ENCODE data around the gene USO1. TPM values are rescaled to one million over a fixed set of nuclear protein-coding genes. Genes with fewer than 3 reads are reported as not detected.

USO1 gene
- total and polyA plus RNA-seq, 9 of the 15 experiments (the other 6 are each of a cell fraction or from before 2014, with no cell fraction given) = 19.3 to 97.8 (median 48.5) TPM

DNA sequence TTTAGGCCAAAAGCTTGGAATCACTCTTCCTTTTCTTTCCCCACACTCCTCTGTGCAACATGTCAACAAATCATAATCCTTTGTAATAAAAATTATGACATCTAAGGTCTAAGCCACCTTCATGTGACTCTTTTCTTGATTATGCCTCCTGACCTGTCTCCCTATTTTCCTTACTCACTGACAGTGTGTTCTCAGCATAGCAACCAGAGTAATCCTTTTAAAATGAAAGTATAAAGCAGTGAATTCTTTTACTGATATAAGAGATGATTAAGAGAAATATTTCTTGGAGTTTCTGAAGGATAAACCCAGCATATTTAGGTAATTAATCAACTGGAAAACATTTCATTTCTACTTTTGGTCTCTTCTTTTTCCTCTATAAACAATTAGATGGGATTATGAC is 44.7 kb downstream of the USO1 start:
- BruUV-seq (replicated peaks) = no TSS peak
- peaks cover 26% of the 10 kb centered on the region; the same call in 1 of the 3 replicates for H3K36me3 ChIP-seq (ENCODE audit: control insufficient read depth, insufficient read depth, low read length)
- CTCF ChIA-PET (ENCODE audit: low intra/inter-chr PET ratio) = no interaction called here
- no peaks in the 10 kb centered on the region for H3K4me1 ChIP-seq (replicated peaks in 1 of 2; ENCODE audit: control insufficient read depth in 2 of 2, insufficient read depth in 2 of 2, low read length in 2 of 2)
- no peak overlapping the region for H3K4me3 ChIP-seq
- H3K27me3 ChIP-seq (ENCODE audit: control insufficient read depth in 2 of 2, insufficient read depth in 2 of 2, low read length in 2 of 2) = no peaks in the 10 kb centered on the region
- no peak overlapping the region for H2AFZ ChIP-seq (ENCODE audit: low read depth, low read length)
- POLR2A ChIA-PET = interaction anchor here (0.8 kb wide), 1 partner anchor 44 kb away, joined by 3 read pairs; no protein-coding TSS in a partner anchor
- DNase-seq (ENCODE audit: extremely low read depth in 1 of 4, low spot score in 3 of 4) (no peak), FAIRE-seq (no peak), ATAC-seq (no peak)
- H3K9ac ChIP-seq (ENCODE audit: insufficient read depth in 1 of 2, low read depth in 2 of 2, low read length in 2 of 2) = no peak overlapping the region
- intact Hi-C loops (cut with micrococcal nuclease) = no loop called here
- in situ Hi-C loops (cut with MboI) = no loop called here
- TF ChIP-seq PML (IDR thresholded peaks at IDR 0.05; ENCODE audit: low read length) = no peak
- no peaks in the 10 kb centered on the region for H3K9me1 ChIP-seq (ENCODE audit: control insufficient read depth, insufficient read depth, low read length)
- no peaks in the 10 kb centered on the region for H4K20me1 ChIP-seq (replicated peaks; ENCODE audit: control insufficient read depth, insufficient read depth, low read length)
- H3K4me2 ChIP-seq (ENCODE audit: insufficient read depth, low read length) = no peak overlapping the region
- no peaks in the 10 kb centered on the region for H3K9me3 ChIP-seq (replicated peaks; ENCODE audit: control insufficient read depth, insufficient read depth, low read depth, low read length)
- H3K79me2 ChIP-seq (ENCODE audit: control insufficient read depth, insufficient read depth, low read length) = no peaks in the 10 kb centered on the region
- no peak overlapping the region for H3K27ac ChIP-seq (ENCODE audit: extremely low read depth, low read depth, low read length)

DNA sequence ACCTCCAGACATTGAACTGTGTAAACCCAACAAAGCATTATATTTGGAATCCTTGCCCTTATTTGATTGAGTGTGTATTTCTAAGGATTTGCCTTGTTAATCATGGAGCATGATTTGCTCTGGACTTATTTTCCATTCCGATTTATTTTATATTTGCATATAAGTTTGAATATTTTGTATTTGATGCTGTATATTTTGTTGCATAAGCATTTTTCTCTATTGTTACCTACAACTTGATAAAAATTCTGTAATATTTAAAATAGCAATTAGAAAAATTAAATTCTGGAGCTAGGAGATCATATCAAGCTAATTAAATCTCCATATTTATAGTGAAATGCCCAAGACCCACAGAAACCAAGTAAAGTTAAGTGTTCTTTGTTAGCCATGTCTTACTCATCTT is 47.2 kb downstream of the USO1 start:
- Histone ChIP-seq H2AFZ (ENCODE audit: low read depth, low read length) (no peak overlapping the region), H3K9ac (ENCODE audit: insufficient read depth in 1 of 2, low read depth in 2 of 2, low read length in 2 of 2) (no peak overlapping the region), H3K79me2 (ENCODE audit: control insufficient read depth, insufficient read depth, low read length) (no peaks in the 10 kb centered on the region), H3K27ac (ENCODE audit: extremely low read depth, low read depth, low read length) (no peak overlapping the region), H3K4me3 (no peak overlapping the region), H4K20me1 (replicated peaks; ENCODE audit: control insufficient read depth, insufficient read depth, low read length) (no peaks in the 10 kb centered on the region), H3K9me1 (ENCODE audit: control insufficient read depth, insufficient read depth, low read length) (no peaks in the 10 kb centered on the region), H3K36me3 (ENCODE audit: control insufficient read depth, insufficient read depth, low read length) (peaks cover 50% of the 10 kb centered on the region), H3K27me3 (ENCODE audit: control insufficient read depth in 2 of 2, insufficient read depth in 2 of 2, low read length in 2 of 2) (no peaks in the 10 kb centered on the region; a peak in 1 of 5 replicates), H3K4me2 (ENCODE audit: insufficient read depth, low read length) (no peak overlapping the region), H3K9me3 (replicated peaks; ENCODE audit: control insufficient read depth, insufficient read depth, low read depth, low read length) (no peaks in the 10 kb centered on the region; the same call in 1 of the 2 replicates), H3K4me1 (replicated peaks in 1 of 2; ENCODE audit: control insufficient read depth in 2 of 2, insufficient read depth in 2 of 2, low read length in 2 of 2) (no peaks in the 10 kb centered on the region)
- TF ChIP-seq SUPT5H (IDR thresholded peaks at IDR 0.05) (no peak), LEF1 (IDR thresholded peaks at IDR 0.05) (no peak), ZNF316 (IDR thresholded peaks at IDR 0.05) (peak; percentile 83), MAFG (tag; conservative IDR thresholded peaks at IDR 0.05) (peak; percentile 38), C11orf30 (IDR thresholded peaks at IDR 0.05; ENCODE audit: low read depth) (peak; percentile 57)
- TF ChIP-seq, protein P1, sequence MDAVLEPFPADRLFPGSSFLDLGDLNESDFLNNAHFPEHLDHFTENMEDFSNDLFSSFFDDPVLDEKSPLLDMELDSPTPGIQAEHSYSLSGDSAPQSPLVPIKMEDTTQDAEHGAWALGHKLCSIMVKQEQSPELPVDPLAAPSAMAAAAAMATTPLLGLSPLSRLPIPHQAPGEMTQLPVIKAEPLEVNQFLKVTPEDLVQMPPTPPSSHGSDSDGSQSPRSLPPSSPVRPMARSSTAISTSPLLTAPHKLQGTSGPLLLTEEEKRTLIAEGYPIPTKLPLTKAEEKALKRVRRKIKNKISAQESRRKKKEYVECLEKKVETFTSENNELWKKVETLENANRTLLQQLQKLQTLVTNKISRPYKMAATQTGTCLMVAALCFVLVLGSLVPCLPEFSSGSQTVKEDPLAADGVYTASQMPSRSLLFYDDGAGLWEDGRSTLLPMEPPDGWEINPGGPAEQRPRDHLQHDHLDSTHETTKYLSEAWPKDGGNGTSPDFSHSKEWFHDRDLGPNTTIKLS (IDR thresholded peaks at IDR 0.05; ENCODE audit: borderline replicate concordance, low read depth) = no peak
- CTCF ChIA-PET (ENCODE audit: low intra/inter-chr PET ratio) = no interaction called here
- 0% methylated on average over 1 of the region's 1 CpG for WGBS (ENCODE audit: insufficient coverage, low coverage, missing lambda C conversion rate)
- ATAC-seq (no peak), FAIRE-seq (no peak), DNase-seq (ENCODE audit: extremely low read depth in 1 of 4, low spot score in 3 of 4) (no peak)
- BruUV-seq (replicated peaks) = no TSS peak
- POLR2A ChIA-PET = no interaction called here
- intact Hi-C loops (cut with micrococcal nuclease) (no loop called here), in situ Hi-C loops (cut with MboI) (no loop called here)
